Omental fat pad (tissue), 4 donors: ENCODE measurements around the gene SCAMP1. TPM values are rescaled to one million over a fixed set of nuclear protein-coding genes. Genes with fewer than 3 reads are reported as not detected.
A peak's percentile ranks its signal among the peaks of the same experiment; 100 is the strongest.
"Not testable (repeated sequence)": the region's sequence is repeated elsewhere in the genome, so short reads cannot be mapped to it uniquely, and the experiment has no call there.

Experiments used
- ATAC-seq: fragments of 150-250 bp; one replicate; pipeline ENCODE4 v1.9.1; 2016; ENCODE audit warnings: mild to moderate bottlenecking, moderate library complexity; ENCODE audit not compliant: low FRiP score
- DNase-seq: peaks from one replicate; pipeline ENCODE4 v3.0.0-alpha.2; 2019; ENCODE audit warnings: low spot score
- CTCF ChIP-seq, 3 donors: fragments of 450-650 bp; IDR thresholded peaks; one replicate each; pipeline ENCODE4 v1.5.1; 2016 to 2017; ENCODE audit warnings: antibody characterized with exemption in 3 of 3, mild to moderate bottlenecking in 3 of 3, moderate library complexity in 2 of 3
- total RNA-seq, 4 donors: library from RNA; depleted of rRNA; stranded (reverse); fragments of >200 nt; gene quantifications; one replicate each; pipeline ENCODE4 v1.1.0, GENCODE V29; 2016

SCAMP1 gene
- total RNA-seq, 4 donors from 2014 or later = 21.2 to 46.5 (median 22.1) TPM

GRCh38 chr5:78449103-78449502, 88.7 kb downstream of the SCAMP1 start:
- no peak for TF ChIP-seq CTCF (IDR thresholded peaks at IDR 0.05)
- DNase-seq (no peak), ATAC-seq (no peak)

GRCh38 chr5:78457507-78457906, 97.1 kb downstream of the SCAMP1 start:
- not testable (repeated sequence) for ATAC-seq, DNase-seq

DNA sequence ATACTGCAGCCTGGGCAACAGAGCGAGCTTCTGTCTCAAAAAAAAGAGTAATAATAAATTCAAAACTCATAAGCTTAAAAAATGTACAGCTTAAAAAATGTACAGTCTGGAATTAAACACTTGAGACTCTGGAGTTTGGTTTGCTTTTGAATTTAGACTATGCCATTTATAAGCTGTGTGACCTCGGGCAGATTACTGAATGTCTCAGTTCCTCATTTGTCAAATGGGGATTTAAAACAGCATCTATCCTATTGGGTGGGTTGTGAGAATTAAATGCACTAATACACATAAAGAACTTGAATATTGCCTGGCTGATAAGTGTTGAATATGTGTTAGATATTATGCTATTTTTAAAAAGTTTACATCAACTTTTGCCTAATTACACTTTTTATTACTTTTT, 98.4 kb downstream of the SCAMP1 start:
- ATAC-seq (no peak), DNase-seq (no peak)
- TF ChIP-seq CTCF (IDR thresholded peaks at IDR 0.05) = no peak

- TF ChIP-seq CTCF (IDR thresholded peaks at IDR 0.05) = no peak
- ATAC-seq = no peak
- no peak for DNase-seq
Observed at GRCh38 chr5:78467140-78467539, 106.7 kb downstream of the SCAMP1 start.

- ATAC-seq (peak; percentile 80), DNase-seq (no peak)
- TF ChIP-seq CTCF (IDR thresholded peaks at IDR 0.05) = peak in 1 of 3 donors; percentile 23
Observed at GRCh38 chr5:78467752-78468357, 107.4 kb downstream of the SCAMP1 start.

GRCh38 chr5:78471896-78472295, 111.5 kb downstream of the SCAMP1 start:
- no peak for DNase-seq
- no peak for TF ChIP-seq CTCF (IDR thresholded peaks at IDR 0.05)
- no peak for ATAC-seq

- DNase-seq = no peak
- no peak for ATAC-seq
- no peak for TF ChIP-seq CTCF (IDR thresholded peaks at IDR 0.05)
Observed at GRCh38 chr5:78472469-78473106, 112.2 kb downstream of the SCAMP1 start.
